Measurements from ENCODE around the gene TRDN.

- TF ChIP-seq POLR2A (IDR thresholded peaks at IDR 0.05; ENCODE audit: low read length) (no peak), GATA1 (IDR thresholded peaks at IDR 0.05; ENCODE audit: low read depth, low read length) (no peak)
Observed at GRCh38 chr6:123533862-123534648, 102.7 kb downstream of the TRDN start.

Measured in erythroblast (primary cell).